Mesodermal cell (in vitro differentiated cells): ENCODE results near the gene PRSS16.

Experiments used
- H3K27ac ChIP-seq: 2 replicates; pipeline ENCODE4 v1.7.0; 2013; ENCODE audit warnings: mild to moderate bottlenecking, low read depth, low read length, moderate library complexity; ENCODE audit not compliant: severe bottlenecking
- H3K36me3 ChIP-seq: 2 replicates; pipeline ENCODE4 v1.7.1; 2013; ENCODE audit warnings: mild to moderate bottlenecking, low read length, moderate library complexity; ENCODE audit not compliant: control insufficient read depth, insufficient read depth
- H3K4me1 ChIP-seq: one replicate; pipeline ENCODE4 v1.7.1; 2013; ENCODE audit warnings: mild to moderate bottlenecking, low read length; ENCODE audit not compliant: insufficient read depth, control insufficient read depth, poor library complexity, severe bottlenecking
- H3K4me3 ChIP-seq: 2 replicates; pipeline ENCODE4 v1.7.0; 2013; ENCODE audit warnings: low read length, control low read depth, mild to moderate bottlenecking; ENCODE audit not compliant: insufficient read depth, poor library complexity, severe bottlenecking; ENCODE audit errors: extremely low read depth
- H3K9me3 ChIP-seq: 2 replicates; pipeline ENCODE4 v1.7.1; 2013; ENCODE audit warnings: mild to moderate bottlenecking, low read length, moderate library complexity; ENCODE audit not compliant: control insufficient read depth
- WGBS, 2 experiments: methylation state at CpG; one replicate each; pipeline ENCODE4 v1.1.5; 2013; ENCODE audit warnings: missing lambda C conversion rate in 2 of 2; ENCODE audit not compliant: insufficient coverage in 2 of 2; 5-methylcytosine and 5-hydroxymethylcytosine counted together

Gene PRSS16

DNA sequence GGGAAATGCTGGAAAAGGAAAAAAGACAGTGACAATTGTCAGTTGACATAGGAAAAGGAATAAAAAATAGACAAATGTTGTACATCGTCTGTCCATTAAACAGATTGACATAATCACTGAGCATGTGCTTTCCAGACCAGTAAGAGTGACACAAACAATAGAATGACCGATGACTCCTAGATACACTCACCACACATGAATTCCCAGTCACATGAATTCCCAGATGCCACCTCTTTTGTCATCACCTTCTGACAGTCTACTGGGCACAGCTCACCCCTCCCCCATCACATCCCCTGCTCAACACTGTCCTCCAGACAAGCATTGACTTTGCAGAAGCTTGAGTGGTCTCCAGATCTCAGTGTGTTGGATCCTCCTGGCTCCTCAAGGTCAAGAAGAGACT lies 38.6 kb downstream of the PRSS16 start:
- Histone ChIP-seq H3K27ac (no peak overlapping the region), H3K36me3 (no peaks in the 10 kb centered on the region), H3K4me1 (peaks cover 9% of the 10 kb centered on the region), H3K9me3 (no peaks in the 10 kb centered on the region), H3K4me3 (no peak overlapping the region)
- 82 to 94% methylated on average over 1 to 2 of the region's 2 CpGs for WGBS, 2 experiments

DNA sequence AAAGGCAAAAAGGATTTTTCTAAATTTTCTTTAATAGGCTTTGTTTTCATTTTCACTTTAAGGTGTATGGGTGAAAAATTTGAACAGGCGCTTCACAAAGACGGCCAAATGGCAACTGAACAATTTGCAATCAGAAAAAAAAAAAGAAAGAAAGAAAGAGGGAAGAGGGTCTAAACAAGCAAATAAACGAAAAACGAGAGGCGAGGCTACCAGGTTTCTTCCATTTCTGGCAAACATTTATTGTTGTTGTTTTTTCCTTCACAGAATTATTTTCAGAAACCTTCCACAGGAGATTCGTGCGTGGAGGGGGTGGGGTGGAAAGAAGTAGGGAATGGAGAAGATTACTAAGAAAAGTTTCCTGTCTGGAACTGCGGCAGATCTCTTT lies 40.2 kb downstream of the PRSS16 start:
- H3K36me3 ChIP-seq = no peaks in the 10 kb centered on the region
- no peak overlapping the region for H3K27ac ChIP-seq
- H3K4me3 ChIP-seq = peak overlapping the region; percentile 39
- 14% methylated on average over 4 of the region's 8 CpGs; no CpG with 5 or more reads in 1 of the 2 experiments for WGBS, 2 experiments
- peaks cover 9% of the 10 kb centered on the region for H3K4me1 ChIP-seq
- no peaks in the 10 kb centered on the region for H3K9me3 ChIP-seq

DNA sequence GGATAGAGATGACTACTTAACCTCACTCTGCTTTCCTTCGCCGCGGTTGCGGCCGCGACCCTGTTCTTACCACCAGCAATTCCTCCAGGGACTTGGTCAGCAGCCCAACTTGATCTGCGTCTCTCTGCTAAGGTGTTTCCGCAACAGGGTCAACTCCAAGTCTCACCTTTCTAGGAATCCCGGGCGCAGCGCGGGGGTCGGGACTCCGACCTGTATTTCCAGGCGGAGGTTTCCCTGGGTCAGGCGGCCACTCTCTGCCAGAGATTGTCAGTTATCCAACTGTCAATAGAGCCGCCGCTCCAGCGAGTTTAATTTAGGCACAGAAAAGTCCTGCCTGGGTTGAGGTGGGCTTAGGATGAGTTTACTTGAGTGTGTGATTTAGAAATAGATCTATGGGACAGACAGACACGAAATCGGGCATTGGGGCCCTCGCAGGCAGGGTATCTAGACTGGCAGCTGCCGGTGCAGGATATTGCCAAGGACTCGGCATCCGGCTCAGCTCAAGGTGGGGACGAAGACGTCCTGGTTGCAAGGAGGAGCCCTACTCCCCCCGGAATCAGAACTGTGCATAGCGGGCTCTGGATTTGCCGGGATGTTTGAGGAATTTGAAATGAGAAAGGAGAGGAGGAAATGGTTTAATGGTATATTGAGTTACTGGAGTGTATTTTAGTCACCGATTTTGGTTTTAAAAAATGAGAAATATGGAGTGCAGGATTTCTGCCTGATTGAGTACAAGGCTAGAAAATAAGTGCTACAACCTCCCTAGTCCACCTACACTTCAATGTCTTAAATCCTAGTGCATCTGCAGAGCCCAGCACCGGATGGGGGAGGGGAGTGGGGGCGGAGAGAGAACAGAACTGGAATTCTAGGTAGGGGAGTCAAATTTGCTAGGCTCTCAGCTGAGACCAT lies 40.9 kb downstream of the PRSS16 start:
- Histone ChIP-seq H3K36me3 (no peaks in the 10 kb centered on the region), H3K9me3 (no peaks in the 10 kb centered on the region), H3K27ac (no peak overlapping the region), H3K4me1 (peaks cover 9% of the 10 kb centered on the region), H3K4me3 (peak overlapping the region; percentile 39)
- 0 to 1% methylated on average over 28 to 30 of the region's 33 CpGs for WGBS, 2 experiments

DNA sequence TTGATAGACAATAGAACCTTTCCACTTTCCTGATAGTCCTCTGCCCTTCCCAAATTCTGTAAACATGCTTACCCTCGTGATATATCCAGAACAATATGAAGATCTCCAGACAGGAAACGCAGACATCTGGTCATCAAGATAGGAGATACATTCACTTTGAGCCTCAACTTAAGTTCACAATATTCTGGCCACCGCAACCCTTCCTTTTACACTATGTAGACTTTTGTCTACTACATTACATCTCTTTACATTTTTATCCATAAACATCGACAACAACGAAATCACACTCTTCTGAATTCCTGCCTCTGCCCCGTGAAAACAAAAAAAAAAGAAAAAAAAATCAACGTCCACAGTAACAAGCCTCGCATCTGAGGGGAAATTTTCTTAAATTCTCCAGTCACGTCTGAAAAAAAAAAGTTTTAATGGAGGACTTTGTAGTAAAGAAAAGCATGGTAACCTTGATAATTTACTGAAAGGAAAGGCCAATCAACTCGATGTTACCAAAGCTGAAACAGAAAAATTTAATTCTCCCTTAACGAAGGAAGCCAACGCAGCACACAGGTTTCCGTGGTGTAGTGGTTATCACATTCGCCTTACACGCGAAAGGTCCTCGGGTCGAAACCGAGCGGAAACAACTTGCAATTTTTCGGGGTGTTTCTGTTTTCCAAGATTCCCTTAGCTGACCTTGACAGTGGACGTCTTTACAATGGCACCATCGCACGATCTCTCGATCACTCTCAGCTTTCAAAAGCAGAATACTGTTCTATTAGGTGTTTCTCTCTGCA lies 42.8 kb downstream of the PRSS16 start:
- Histone ChIP-seq H3K9me3 (no peaks in the 10 kb centered on the region), H3K4me3 (peak overlapping the region; percentile 21), H3K27ac (peak overlapping the region; percentile 29), H3K4me1 (peaks cover 9% of the 10 kb centered on the region), H3K36me3 (no peaks in the 10 kb centered on the region)
- 10 to 11% methylated on average over 15 to 18 of the region's 25 CpGs for WGBS, 2 experiments

DNA sequence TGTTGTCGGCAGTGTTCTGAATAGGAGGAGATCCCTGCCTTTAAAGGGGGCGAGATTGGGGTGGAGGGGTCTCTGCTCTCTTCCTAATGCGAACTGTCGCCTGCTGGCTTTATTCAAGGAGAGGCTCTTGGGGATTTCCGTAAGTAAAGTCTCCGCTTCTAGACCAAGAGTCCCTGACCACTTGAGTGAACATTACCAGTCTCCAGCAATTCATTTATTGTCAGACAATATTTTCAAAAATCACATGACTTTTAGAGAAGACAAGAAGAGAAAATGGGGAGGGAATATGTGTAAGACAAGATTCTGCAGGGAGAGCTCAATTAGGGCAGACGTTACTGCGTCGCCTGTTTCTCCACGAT lies 43.3 kb downstream of the PRSS16 start:
- peak overlapping the region; percentile 21 for H3K4me3 ChIP-seq
- no peaks in the 10 kb centered on the region for H3K36me3 ChIP-seq
- peaks cover 9% of the 10 kb centered on the region for H3K4me1 ChIP-seq
- H3K9me3 ChIP-seq = no peaks in the 10 kb centered on the region
- no peak overlapping the region for H3K27ac ChIP-seq
- WGBS, 2 experiments = 40 to 47% methylated on average over 5 of the region's 10 CpGs

DNA sequence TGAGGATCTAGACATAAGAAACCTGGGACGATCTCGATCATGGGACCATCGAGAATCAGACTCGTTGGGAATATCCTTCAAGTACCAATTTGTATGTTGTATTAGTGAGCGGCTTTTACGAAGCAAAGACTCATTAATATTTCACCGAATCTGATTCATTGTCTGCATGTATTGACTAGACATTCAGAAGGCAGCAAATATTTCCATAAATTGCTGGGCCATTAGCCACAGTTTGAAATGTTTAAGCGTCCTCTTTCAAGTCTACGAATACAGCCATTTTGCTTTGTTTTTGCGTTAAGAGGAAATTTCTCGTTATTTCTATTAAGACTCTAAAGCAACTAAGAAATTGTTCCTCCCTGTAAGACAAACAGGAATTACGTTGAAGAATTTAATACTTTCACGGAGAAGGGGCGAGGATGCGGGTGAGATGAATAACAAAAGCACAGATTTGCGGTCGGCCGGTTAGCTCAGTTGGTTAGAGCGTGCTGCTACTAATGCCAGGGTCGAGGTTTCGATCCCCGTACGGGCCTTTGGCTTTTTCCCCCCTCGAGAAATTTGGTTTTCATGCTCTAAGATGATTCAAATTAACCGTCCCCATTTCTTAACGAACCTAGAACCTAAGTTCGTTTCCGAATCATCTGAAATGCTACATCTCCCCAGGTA lies 46.1 kb downstream of the PRSS16 start:
- H3K36me3 ChIP-seq = no peaks in the 10 kb centered on the region
- no peak overlapping the region for H3K27ac ChIP-seq
- H3K4me3 ChIP-seq = peak overlapping the region; percentile 11
- peaks cover 16% of the 10 kb centered on the region for H3K4me1 ChIP-seq
- 15 to 25% methylated on average over 16 to 20 of the region's 28 CpGs for WGBS, 2 experiments
- no peaks in the 10 kb centered on the region for H3K9me3 ChIP-seq

DNA sequence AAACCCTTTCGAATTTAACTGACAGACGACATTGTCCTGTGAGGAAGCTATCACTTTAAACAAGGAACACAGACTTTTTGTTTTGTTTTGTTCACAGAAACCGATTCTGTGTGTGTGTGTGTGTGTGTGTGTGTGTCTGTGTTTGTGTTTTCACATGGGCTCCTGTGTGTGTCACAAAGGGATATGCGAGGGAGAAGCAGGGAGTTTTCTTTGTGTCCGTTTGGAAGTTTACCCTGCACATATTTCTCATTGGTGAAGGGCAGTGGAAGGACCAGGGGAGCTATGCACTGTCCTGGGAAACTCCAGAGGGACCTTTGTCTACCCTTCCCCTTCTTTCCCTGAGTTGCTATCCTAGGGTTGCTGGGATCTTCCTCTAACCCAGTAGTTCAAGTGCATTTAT lies 46.9 kb downstream of the PRSS16 start:
- Histone ChIP-seq H3K9me3 (no peaks in the 10 kb centered on the region), H3K27ac (no peak overlapping the region), H3K4me3 (no peak overlapping the region), H3K4me1 (peaks cover 14% of the 10 kb centered on the region), H3K36me3 (no peaks in the 10 kb centered on the region)
- 65 to 77% methylated on average over 3 of the region's 5 CpGs for WGBS, 2 experiments

DNA sequence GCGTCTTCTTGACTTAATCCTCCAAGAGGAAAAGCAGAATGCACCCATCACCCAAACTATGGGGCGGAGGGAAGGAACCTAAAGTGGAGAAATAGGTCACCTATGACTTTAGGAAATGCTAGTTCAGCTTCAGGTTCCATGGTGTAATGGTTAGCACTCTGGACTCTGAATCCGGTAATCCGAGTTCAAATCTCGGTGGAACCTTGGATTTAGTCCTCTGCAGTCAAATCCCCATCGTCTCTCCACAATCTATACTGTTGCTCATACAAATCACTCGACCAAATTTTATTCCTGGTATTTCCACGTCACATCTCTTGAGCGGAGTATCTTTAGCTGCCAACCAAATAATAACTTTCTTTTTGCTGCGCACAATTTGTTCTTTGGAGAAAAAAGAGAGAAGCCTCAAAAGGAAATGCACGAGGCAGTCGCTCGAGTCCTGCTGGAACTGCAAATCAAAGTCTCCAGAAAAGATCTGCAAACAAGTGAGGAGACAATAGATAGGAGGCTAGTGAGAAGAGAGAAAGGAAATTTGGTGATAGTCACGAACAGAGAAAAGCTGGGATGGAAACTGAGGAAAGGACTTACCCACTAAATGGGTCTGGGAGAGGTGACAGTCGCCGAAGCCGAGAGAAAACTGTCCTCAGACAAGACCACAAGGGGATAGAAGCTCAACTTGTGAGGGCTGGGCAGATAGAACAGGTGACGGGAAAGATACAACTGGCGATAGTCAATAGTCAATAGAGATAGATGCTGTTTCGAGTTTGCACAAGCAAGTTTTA lies 48.0 kb downstream of the PRSS16 start:
- 1 to 4% methylated on average over 15 to 16 of the region's 20 CpGs for WGBS, 2 experiments
- Histone ChIP-seq H3K4me1 (peaks cover 8% of the 10 kb centered on the region), H3K27ac (peak overlapping the region; percentile 41), H3K9me3 (no peaks in the 10 kb centered on the region), H3K36me3 (no peaks in the 10 kb centered on the region), H3K4me3 (peak overlapping the region; percentile 52)

DNA sequence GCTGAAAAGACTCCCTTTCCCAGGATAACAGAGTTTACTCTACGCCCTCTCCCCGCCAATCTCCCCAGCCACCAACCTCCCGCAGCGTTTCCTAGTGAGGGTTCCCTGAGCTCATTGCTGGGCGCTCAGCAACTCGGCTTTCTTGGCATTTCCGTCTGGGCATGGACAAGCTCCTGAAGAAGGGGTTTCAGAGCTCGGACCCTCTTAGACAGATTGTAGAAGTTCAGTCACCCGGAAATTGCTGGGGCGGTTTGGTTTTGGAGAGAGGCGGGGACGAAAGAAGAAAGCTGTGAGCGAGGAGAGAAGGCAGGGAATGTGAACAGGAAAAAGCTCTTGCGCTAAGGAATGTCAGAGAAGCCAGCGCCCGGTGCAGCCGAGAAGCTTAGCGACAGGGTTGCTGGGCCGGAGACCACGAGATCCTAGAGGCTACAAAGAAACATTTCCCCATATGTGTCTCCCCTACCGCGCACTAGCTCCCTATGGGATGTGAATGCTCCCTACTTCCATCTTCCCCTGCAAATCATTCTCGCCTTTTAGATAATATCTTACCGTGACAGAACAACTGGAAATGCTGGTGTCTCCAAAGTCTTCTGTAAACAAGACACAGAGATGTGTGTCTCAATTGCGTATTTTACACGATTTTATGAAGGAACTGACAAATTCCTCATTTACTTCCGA lies 48.7 kb downstream of the PRSS16 start:
- Histone ChIP-seq H3K4me3 (peak overlapping the region; percentile 52), H3K36me3 (no peaks in the 10 kb centered on the region), H3K27ac (peak overlapping the region; percentile 41), H3K4me1 (peaks cover 8% of the 10 kb centered on the region), H3K9me3 (no peaks in the 10 kb centered on the region)
- WGBS, 2 experiments = 0 to 1% methylated on average over 20 to 23 of the region's 27 CpGs

DNA sequence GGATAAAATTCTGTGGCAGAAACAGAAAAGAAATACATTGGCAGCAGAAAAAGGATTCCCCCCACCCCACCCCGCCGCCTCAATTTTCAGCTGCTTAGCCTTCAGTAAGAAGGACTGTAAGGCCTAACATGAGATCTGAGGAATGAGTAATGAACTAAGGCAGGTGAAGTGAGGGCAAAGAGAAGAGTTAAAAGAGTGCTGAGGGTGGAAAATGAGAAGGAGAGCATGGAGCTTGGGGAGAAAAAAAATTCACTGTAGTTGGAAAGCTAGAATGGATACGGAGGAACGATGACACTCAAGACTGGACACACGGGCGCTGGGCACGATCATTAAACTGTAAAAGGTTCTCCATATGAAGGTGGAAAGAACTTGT lies 50.0 kb downstream of the PRSS16 start:
- Histone ChIP-seq H3K36me3 (no peaks in the 10 kb centered on the region), H3K4me1 (peaks cover 8% of the 10 kb centered on the region), H3K4me3 (peak overlapping the region; percentile 52), H3K9me3 (no peaks in the 10 kb centered on the region), H3K27ac (no peak overlapping the region)
- WGBS, 2 experiments = 17 to 35% methylated on average over 2 of the region's 7 CpGs
